Fibroblast of villous mesenchyme (primary cell): ENCODE measurements around the gene CCL22. TPM values are rescaled to one million over a fixed set of nuclear protein-coding genes. Genes with fewer than 3 reads are reported as not detected.
A peak's percentile ranks its signal among the peaks of the same experiment; 100 is the strongest.

ENCODE experiments used
- DNase-seq: peaks from one replicate; pipeline ENCODE4 v3.0.0-alpha.2; 2010; ENCODE audit warnings: low read depth
- H3K4me3 ChIP-seq: 2 replicates; pipeline ENCODE4 v1.5.1; 2011; ENCODE audit warnings: low read depth, mild to moderate bottlenecking, low read length
- CTCF ChIP-seq: IDR thresholded peaks from 2 replicates; pipeline ENCODE4 v1.5.1; 2012; ENCODE audit warnings: low read depth, mild to moderate bottlenecking, low read length; ENCODE audit not compliant: insufficient read depth
- total RNA-seq: library from RNA; depleted of rRNA; stranded (reverse); fragments of >200 nt; gene quantifications from 2 replicates; pipeline ENCODE4 v1.2.3, GENCODE V29; 2012

The CCL22 gene
- total RNA-seq, 1 donor: not detected

- H3K4me3 ChIP-seq: no peak overlapping the region
- TF ChIP-seq CTCF: no peak
- no peak for DNase-seq
These were observed 23.4 kb downstream of the CCL22 start for GRCh38 chr16:57381791-57382534.

GRCh38 chr16:57382535-57383275 lies 24.1 kb downstream of the CCL22 start:
- DNase-seq: no peak
- no peak for TF ChIP-seq CTCF
- H3K4me3 ChIP-seq: no peak overlapping the region

GRCh38 chr16:57383276-57384247 lies 25.0 kb downstream of the CCL22 start:
- no peak overlapping the region for H3K4me3 ChIP-seq

GRCh38 chr16:57384248-57385070 lies 25.9 kb downstream of the CCL22 start:
- no peak for DNase-seq
- no peak for TF ChIP-seq CTCF
- H3K4me3 ChIP-seq: no peak overlapping the region

More at GRCh38 chr16:57383276-57384247, 25.0 kb downstream of the CCL22 start:
- DNase-seq: peak; percentile 43
- TF ChIP-seq CTCF: no peak

GRCh38 chr16:57385083-57385482 lies 26.5 kb downstream of the CCL22 start:
- TF ChIP-seq CTCF: no peak
- no peak overlapping the region for H3K4me3 ChIP-seq
- DNase-seq: no peak
